22Rv1 (cell line): Measurements from ENCODE around the gene CHID1.

Experiments
- CTCF ChIP-seq: fragments of 450-650 bp; IDR thresholded peaks from 2 replicates; pipeline ENCODE4 v1.5.1; 2017; ENCODE audit warnings: mild to moderate bottlenecking
- ZFX ChIP-seq: fragments of 450-650 bp; IDR thresholded peaks from 2 replicates; pipeline ENCODE4 v1.6.1; 2017; ENCODE audit warnings: antibody characterized with exemption, borderline replicate concordance

GRCh38 chr11:844693-845644, 65.6 kb downstream of the CHID1 start:
- TF ChIP-seq CTCF (no peak), ZFX (no peak)
